Measurements from ENCODE around the gene ITLN1.

- no peak for TF ChIP-seq CTCF (conservative IDR thresholded peaks at IDR 0.05)
- TF ChIP-seq ZFX (IDR thresholded peaks at IDR 0.05), result no peak
These were observed 34.0 kb downstream of the ITLN1 start for GRCh38 chr1:160850993-160851392.

All from C4-2B (cell line).